H1 (cell line): Measurements from ENCODE around the gene CAMK1G.

ENCODE experiments used
- BRCA1 ChIP-seq: IDR thresholded peaks from 2 replicates; pipeline ENCODE4 v1.6.1; 2012; ENCODE audit warnings: low read depth, low read length, improper control_type of control experiment
- CHD2 ChIP-seq: IDR thresholded peaks from 2 replicates; pipeline ENCODE4 v1.6.1; 2012; ENCODE audit warnings: low read length, improper control_type of control experiment
- CREB1 ChIP-seq: IDR thresholded peaks from 2 replicates; pipeline ENCODE4 v1.6.1; 2012; ENCODE audit warnings: inconsistent platforms
- CTCF ChIP-seq, 3 experiments: IDR thresholded peaks; 1 replicate in 2 of 3; 2 replicates in 1 of 3; pipeline versions ENCODE4 v1.5.1 to v1.6.1; 2011; ENCODE audit warnings: low read length in 3 of 3, mild to moderate bottlenecking in 3 of 3, inconsistent platforms in 2 of 3, low read depth in 1 of 3, moderate library complexity in 1 of 3; ENCODE audit not compliant: insufficient read depth in 1 of 3; ENCODE audit errors: control extremely low read depth in 1 of 3
- EZH2 ChIP-seq: fragments of 200-600 bp; sonication (generic); IDR thresholded peaks from 2 replicates; pipeline ENCODE4 v1.7.1; 2012; ENCODE audit warnings: low read depth, mild to moderate bottlenecking, moderate library complexity, low read length, inconsistent platforms; ENCODE audit not compliant: severe bottlenecking
- FOSL1 ChIP-seq: IDR thresholded peaks from 2 replicates; pipeline ENCODE4 v1.6.1; 2011; ENCODE audit warnings: mild to moderate bottlenecking, low read depth, low read length, moderate library complexity; ENCODE audit not compliant: insufficient read depth
- HDAC6 ChIP-seq: IDR thresholded peaks from one replicate; pipeline ENCODE4 v1.7.1; 2012; ENCODE audit warnings: low read depth, mild to moderate bottlenecking, inconsistent platforms, low read length, moderate library complexity
- POLR2A ChIP-seq, 2 experiments: IDR thresholded peaks; 1 replicate in 1 of 2; 2 replicates in 1 of 2; pipeline ENCODE4 v1.6.1; 2011; ENCODE audit warnings: low read depth in 2 of 2, low read length in 2 of 2, mild to moderate bottlenecking in 2 of 2; ENCODE audit errors: control extremely low read depth in 1 of 2
- RAD21 ChIP-seq, 2 experiments: IDR thresholded peaks in 1 of 2; conservative IDR thresholded peaks in 1 of 2; 2 replicates each; pipeline ENCODE4 v1.6.1; 2011; ENCODE audit warnings: low read depth in 2 of 2, low read length in 2 of 2, improper control_type of control experiment in 1 of 2, inconsistent platforms in 1 of 2, mild to moderate bottlenecking in 1 of 2, moderate library complexity in 1 of 2
- SIRT6 ChIP-seq: IDR thresholded peaks from one replicate; pipeline ENCODE4 v1.7.1; 2012; ENCODE audit warnings: low read length, inconsistent platforms
- SIX5 ChIP-seq: IDR thresholded peaks from 2 replicates; pipeline ENCODE4 v1.6.1; 2011; ENCODE audit warnings: mild to moderate bottlenecking, low read depth, low read length
- SP2 ChIP-seq: IDR thresholded peaks from 2 replicates; pipeline ENCODE4 v1.6.1; 2012; ENCODE audit warnings: mild to moderate bottlenecking, low read length, inconsistent platforms

- TF ChIP-seq RAD21 (IDR thresholded peaks at IDR 0.05 in 1 of 2, conservative IDR thresholded peaks at IDR 0.05 in 1 of 2; ENCODE audit: low read depth in 2 of 2, low read length in 2 of 2): no peak
- TF ChIP-seq POLR2A (IDR thresholded peaks at IDR 0.05; ENCODE audit: control extremely low read depth in 1 of 2, low read depth in 2 of 2, low read length in 2 of 2): no peak
- no peak for TF ChIP-seq FOSL1
- TF ChIP-seq EZH2: no peak
- no peak for TF ChIP-seq CREB1
- no peak for TF ChIP-seq CTCF (IDR thresholded peaks at IDR 0.05; ENCODE audit: control extremely low read depth in 1 of 3, insufficient read depth in 1 of 3, low read depth in 1 of 3, low read length in 3 of 3)
- TF ChIP-seq BRCA1: no peak
- no peak for TF ChIP-seq SIRT6
- TF ChIP-seq SIX5: no peak
- no peak for TF ChIP-seq HDAC6
- no peak for TF ChIP-seq SP2
- no peak for TF ChIP-seq CHD2
These were observed 39.6 kb downstream of the CAMK1G start for GRCh38 chr1:209622841-209623829.
